GM13977 (cell line): ENCODE data around the gene EVI5L.

Experiments used
- DNase-seq: peaks from one replicate; pipeline ENCODE4 v3.0.0; 2012; ENCODE audit warnings: low spot score
- CTCF ChIP-seq: IDR thresholded peaks from 2 replicates; pipeline ENCODE4 v1.5.1; 2012; ENCODE audit warnings: mild to moderate bottlenecking, control low read depth; ENCODE audit not compliant: insufficient read depth; ENCODE audit errors: extremely low read depth, missing control alignments
- in situ Hi-C: fragments of 300-500 bp; cut with MboI; formaldehyde crosslinking; loops from one replicate; pipeline ENCODE4 v1.12.0; 2022; ENCODE audit warnings: low sequenced_read_pairs, low pct_unique_long_range_greater_than_20kb, mixed read lengths, inconsistent platforms; ENCODE audit not compliant: unreplicated experiment

EVI5L gene

GRCh38 chr19:7907544-7907943, 77.5 kb downstream of the EVI5L start:
- DNase-seq = no peak
- in situ Hi-C loops = no loop called here
- no peak for TF ChIP-seq CTCF

GRCh38 chr19:7908078-7908699, 78.2 kb downstream of the EVI5L start:
- in situ Hi-C loops = no loop called here
- no peak for DNase-seq

GRCh38 chr19:7908742-7909461, 78.9 kb downstream of the EVI5L start:
- TF ChIP-seq CTCF = no peak
- DNase-seq = no peak
- in situ Hi-C loops = no loop called here

More at GRCh38 chr19:7908078-7908699, 78.2 kb downstream of the EVI5L start:
- TF ChIP-seq CTCF = no peak

GRCh38 chr19:7909471-7910067, 79.6 kb downstream of the EVI5L start:
- in situ Hi-C loops = no loop called here
- TF ChIP-seq CTCF = no peak
- no peak for DNase-seq

- in situ Hi-C loops = no loop called here
- DNase-seq = no peak
- TF ChIP-seq CTCF = no peak
These were observed 80.5 kb downstream of the EVI5L start for GRCh38 chr19:7910321-7911161.

- no peak for TF ChIP-seq CTCF
- DNase-seq = no peak
- in situ Hi-C loops = no loop called here
These were observed 81.6 kb downstream of the EVI5L start for GRCh38 chr19:7911508-7912143.
